Cardiac muscle cell (in vitro differentiated cells and primary cell): Measurements from ENCODE around the gene MKNK2. TPM values are rescaled to one million over a fixed set of nuclear protein-coding genes. Genes with fewer than 3 reads are reported as not detected.

Source experiments
- DNase-seq, 2 donors: peaks; one replicate each; pipeline versions ENCODE4 v3.0.0 to v3.0.0-alpha.2; 2010 to 2017; ENCODE audit warnings: low read depth in 1 of 2, low spot score in 1 of 2
- H3K27ac ChIP-seq: fragments of 200-600 bp; sonication (generic); 2 replicates; pipeline ENCODE4 v1.5.1; 2016
- H3K27me3 ChIP-seq: fragments of 200-600 bp; sonication (generic); 2 replicates; pipeline ENCODE4 v1.6.0; 2016; ENCODE audit warnings: control low read depth
- H3K36me3 ChIP-seq: fragments of 200-600 bp; sonication (generic); 2 replicates; pipeline ENCODE4 v1.5.1; 2016; ENCODE audit warnings: control low read depth
- H3K4me1 ChIP-seq: fragments of 200-600 bp; sonication (generic); 2 replicates; pipeline ENCODE4 v1.8.1; 2017; ENCODE audit warnings: low read depth, mild to moderate bottlenecking, mixed run types
- H3K4me3 ChIP-seq: fragments of 200-600 bp; sonication (generic); 2 replicates; pipeline ENCODE4 v1.5.1; 2016; ENCODE audit warnings: mild to moderate bottlenecking
- H3K9me3 ChIP-seq: fragments of 200-600 bp; sonication (generic); 2 replicates; pipeline ENCODE4 v1.5.1; 2017; ENCODE audit warnings: low read depth, mild to moderate bottlenecking, control low read depth
- CTCF ChIP-seq: IDR thresholded peaks from 2 replicates; pipeline ENCODE4 v1.5.1; 2012; ENCODE audit warnings: low read depth, mild to moderate bottlenecking, low read length
- polyA plus RNA-seq: library from polyadenylated mRNA; unstranded; fragments of >200 nt; fragmentation: Nextera tagmentation; extraction: Ambion mirVana; gene quantifications from 2 replicates; pipeline ENCODE4 v1.2.1, GENCODE V29; 2016
- total RNA-seq: library from RNA; depleted of rRNA; stranded (reverse); fragments of >200 nt; gene quantifications from 2 replicates; pipeline ENCODE4 v1.2.3, GENCODE V29; 2016

The MKNK2 gene
- total and polyA plus RNA-seq, 2 experiments from 2014 or later, result 72.8 to 76.6 TPM

GRCh38 chr19:2077398-2077797 lies 26.4 kb upstream of the MKNK2 start:
- TF ChIP-seq CTCF, result no peak
- no peak overlapping the region for H3K4me3 ChIP-seq
- H3K27ac ChIP-seq, result no peak overlapping the region
- no peaks in the 10 kb centered on the region for H3K4me1 ChIP-seq
- H3K36me3 ChIP-seq, result peaks cover 13% of the 10 kb centered on the region
- no peak for DNase-seq
- H3K9me3 ChIP-seq, result no peaks in the 10 kb centered on the region
- H3K27me3 ChIP-seq, result no peaks in the 10 kb centered on the region

- DNase-seq, result no peak
- no peak overlapping the region for H3K27ac ChIP-seq
- no peaks in the 10 kb centered on the region for H3K9me3 ChIP-seq
- TF ChIP-seq CTCF, result no peak
- H3K4me3 ChIP-seq, result no peak overlapping the region
- peaks cover 17% of the 10 kb centered on the region for H3K36me3 ChIP-seq
- no peaks in the 10 kb centered on the region for H3K4me1 ChIP-seq
- no peaks in the 10 kb centered on the region for H3K27me3 ChIP-seq
Observed at GRCh38 chr19:2076526-2076944, 25.5 kb upstream of the MKNK2 start.

GRCh38 chr19:2072757-2073551 lies 21.9 kb upstream of the MKNK2 start:
- Histone ChIP-seq H3K9me3 (no peaks in the 10 kb centered on the region), H3K36me3 (peaks cover 17% of the 10 kb centered on the region), H3K27ac (no peak overlapping the region), H3K4me3 (no peak overlapping the region), H3K4me1 (no peaks in the 10 kb centered on the region), H3K27me3 (no peaks in the 10 kb centered on the region)
- DNase-seq, result no peak
- TF ChIP-seq CTCF, result no peak

- DNase-seq, result no peak
- H3K27ac ChIP-seq, result no peak overlapping the region
- TF ChIP-seq CTCF, result no peak
- no peaks in the 10 kb centered on the region for H3K9me3 ChIP-seq
- peaks cover 9% of the 10 kb centered on the region for H3K36me3 ChIP-seq
- H3K4me3 ChIP-seq, result no peak overlapping the region
- H3K4me1 ChIP-seq, result no peaks in the 10 kb centered on the region
- H3K27me3 ChIP-seq, result no peaks in the 10 kb centered on the region
Observed at GRCh38 chr19:2070986-2071673, 20.1 kb upstream of the MKNK2 start.

DNA sequence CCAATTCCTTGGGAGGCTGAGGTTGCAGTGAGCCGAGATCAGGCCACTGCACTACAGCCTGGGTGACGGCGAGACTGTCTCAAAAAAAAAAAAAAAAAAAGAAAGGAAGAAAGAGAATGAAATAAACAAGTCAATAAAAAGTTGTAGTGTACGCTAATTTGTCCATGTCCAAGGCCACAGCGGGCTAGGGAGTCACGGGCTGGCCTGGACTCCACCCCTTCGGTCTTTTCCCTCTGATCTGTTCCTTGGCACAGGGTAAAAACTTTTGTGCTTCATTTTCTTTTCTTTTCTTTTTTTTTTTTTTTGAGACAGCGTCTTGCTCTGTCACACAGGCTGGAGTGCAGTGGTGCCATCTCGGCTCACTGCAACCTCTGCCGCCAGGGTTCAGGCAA lies 19.4 kb upstream of the MKNK2 start:
- H3K9me3 ChIP-seq, result no peaks in the 10 kb centered on the region
- no peak for TF ChIP-seq CTCF
- H3K4me1 ChIP-seq, result no peaks in the 10 kb centered on the region
- no peak overlapping the region for H3K4me3 ChIP-seq
- no peak for DNase-seq
- H3K36me3 ChIP-seq, result peaks cover 9% of the 10 kb centered on the region
- H3K27ac ChIP-seq, result no peak overlapping the region
- H3K27me3 ChIP-seq, result no peaks in the 10 kb centered on the region
